HG02870 (cell line): ENCODE measurements around the gene DSP.

Experiments
- ATAC-seq: cut with Tn5 transposase; IDR thresholded peaks from one replicate; pipeline ENCODE4 v1.9.1; 2021; ENCODE audit warnings: mild to moderate bottlenecking, moderate library complexity; ENCODE audit not compliant: unreplicated experiment

Gene DSP

GRCh38 chr6:7541175-7542064 lies at the start of gene DSP:
Gene DSP, plus strand, starts transcription at chr6:7541671. Its CDS starts 245 bp downstream, at chr6:7541916.
- no peak for ATAC-seq

DNA sequence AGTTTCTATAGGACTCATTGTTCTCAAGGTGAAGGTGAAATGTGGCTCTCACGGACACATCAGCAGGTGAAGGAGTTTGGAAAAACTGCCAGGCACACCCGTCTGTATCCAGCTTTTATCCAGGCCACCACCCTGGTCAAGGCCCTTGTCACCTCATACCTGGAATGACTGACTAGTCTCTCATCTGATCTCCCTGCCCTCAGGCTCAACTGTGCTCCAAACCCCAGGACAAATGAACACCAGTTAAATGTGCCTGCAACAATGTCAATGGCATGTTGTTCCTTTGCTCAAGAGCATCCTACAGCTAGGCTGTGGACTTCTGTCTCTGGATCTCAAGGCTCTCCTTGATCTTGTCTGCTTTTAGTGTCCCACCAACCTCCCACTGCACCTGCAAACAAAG lies 47.6 kb upstream of the DSP start:
- no peak for ATAC-seq

- ATAC-seq: no peak
These were observed 46.8 kb upstream of the DSP start for GRCh38 chr6:7494638-7495037.

DNA sequence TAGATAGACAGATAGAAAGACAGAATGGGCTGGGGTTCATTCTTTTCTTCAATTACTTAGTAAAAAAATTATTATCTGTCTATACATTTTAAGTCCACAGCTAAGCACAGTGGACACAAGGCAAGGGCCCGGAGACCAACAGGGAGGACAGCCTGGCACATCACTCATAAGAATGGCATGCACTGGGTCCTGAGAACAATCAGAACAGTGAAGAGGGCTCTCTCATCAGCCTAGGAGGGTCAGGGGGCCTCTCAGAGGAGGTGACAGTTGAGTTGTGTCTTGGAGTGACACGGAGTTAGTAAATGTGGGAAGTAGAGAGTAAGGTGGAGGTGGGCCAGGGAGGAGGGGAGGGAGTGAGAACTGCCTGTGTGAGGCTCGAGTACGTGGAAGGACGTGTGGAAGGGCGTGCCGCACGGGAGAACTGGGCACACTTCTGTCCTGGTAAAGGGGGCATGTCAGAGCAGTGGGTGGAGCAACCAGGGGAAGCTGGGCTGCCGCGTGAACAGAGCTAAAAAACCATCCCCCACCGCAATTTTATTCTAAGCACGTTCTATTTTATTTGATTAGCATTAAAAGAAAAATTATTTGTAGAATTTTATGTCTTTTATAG lies 45.1 kb upstream of the DSP start:
- no peak for ATAC-seq

GRCh38 chr6:7500752-7501282 lies 40.7 kb upstream of the DSP start:
- no peak for ATAC-seq

GRCh38 chr6:7502743-7503142 lies 38.7 kb upstream of the DSP start:
- no peak for ATAC-seq

GRCh38 chr6:7504041-7504440 lies 37.4 kb upstream of the DSP start:
- no peak for ATAC-seq

DNA sequence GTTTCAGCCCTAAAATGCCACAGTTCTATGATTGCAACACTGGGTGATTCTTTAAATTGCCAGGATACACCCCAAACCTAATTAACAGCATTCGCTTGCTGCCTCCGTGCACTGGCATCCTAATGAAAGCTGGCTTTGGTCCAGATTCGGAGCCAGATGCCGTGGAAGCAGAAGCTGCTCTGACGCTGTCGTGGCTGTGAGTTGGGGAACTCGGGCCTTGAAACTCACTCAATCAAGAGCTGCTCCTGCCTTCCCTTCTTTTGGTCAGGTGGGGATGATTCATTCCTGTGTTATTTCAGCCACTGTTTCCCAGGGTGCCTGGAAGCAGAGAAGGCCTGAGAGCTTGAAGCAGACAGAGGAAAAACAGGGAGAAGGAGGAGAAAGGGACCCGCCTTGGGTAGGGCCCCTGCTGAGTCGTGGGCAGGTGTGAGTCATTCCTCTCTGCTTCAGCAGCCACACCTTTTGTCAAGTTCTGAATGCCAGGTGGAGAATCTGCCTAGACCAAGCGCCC lies 36.2 kb upstream of the DSP start:
- ATAC-seq: no peak

GRCh38 chr6:7507600-7507999 lies 33.9 kb upstream of the DSP start:
- no peak for ATAC-seq

DNA sequence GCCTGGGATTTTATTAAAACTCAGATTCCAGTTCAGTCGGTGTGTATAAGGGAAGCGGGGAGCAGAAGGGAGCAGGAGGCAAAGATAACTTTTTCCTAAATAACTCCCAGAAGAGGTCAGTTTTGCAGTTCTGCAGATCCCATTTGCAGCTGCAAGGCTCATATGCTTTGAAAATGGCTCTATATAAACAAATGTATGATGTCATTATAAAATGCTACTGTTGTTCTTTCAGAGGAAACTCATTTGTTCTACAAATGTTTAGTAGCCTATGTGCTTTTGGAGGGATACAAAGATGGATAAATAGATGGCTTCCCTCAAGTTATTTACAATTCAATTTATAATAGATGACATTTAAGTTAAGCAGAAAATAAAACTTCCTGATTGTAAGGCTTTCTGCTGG lies 29.2 kb upstream of the DSP start:
- no peak for ATAC-seq

GRCh38 chr6:7513529-7513928 lies 27.9 kb upstream of the DSP start:
- no peak for ATAC-seq

DNA sequence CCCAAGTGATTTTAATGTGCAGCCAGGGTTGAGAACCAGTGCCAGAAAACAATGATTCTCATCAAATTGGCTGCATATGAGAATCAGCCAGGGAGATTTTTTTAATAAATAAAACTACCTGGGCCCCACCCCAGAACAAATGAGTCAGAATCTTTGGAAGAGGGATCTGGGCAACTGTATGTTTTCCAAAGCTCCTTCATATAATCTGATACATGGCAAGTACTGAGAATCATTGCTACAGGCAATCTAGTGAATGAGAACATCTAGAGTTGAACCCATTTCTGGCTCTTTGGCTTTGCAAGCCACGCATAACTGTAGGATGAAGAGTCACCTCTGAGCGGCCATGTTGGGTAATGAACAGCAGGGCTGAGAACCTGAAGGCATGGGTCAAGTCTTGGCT lies 26.1 kb upstream of the DSP start:
- ATAC-seq: no peak

GRCh38 chr6:7518877-7519276 lies 22.6 kb upstream of the DSP start:
- no peak for ATAC-seq

- no peak for ATAC-seq
These were observed 18.6 kb upstream of the DSP start for GRCh38 chr6:7522873-7523272.

- no peak for ATAC-seq
These were observed 17.5 kb upstream of the DSP start for GRCh38 chr6:7523922-7524321.

GRCh38 chr6:7526755-7527154 lies 14.7 kb upstream of the DSP start:
- no peak for ATAC-seq

- ATAC-seq: no peak
These were observed 12.9 kb upstream of the DSP start for GRCh38 chr6:7528565-7528964.

- ATAC-seq: no peak
These were observed 12.3 kb upstream of the DSP start for GRCh38 chr6:7529141-7529540.

DNA sequence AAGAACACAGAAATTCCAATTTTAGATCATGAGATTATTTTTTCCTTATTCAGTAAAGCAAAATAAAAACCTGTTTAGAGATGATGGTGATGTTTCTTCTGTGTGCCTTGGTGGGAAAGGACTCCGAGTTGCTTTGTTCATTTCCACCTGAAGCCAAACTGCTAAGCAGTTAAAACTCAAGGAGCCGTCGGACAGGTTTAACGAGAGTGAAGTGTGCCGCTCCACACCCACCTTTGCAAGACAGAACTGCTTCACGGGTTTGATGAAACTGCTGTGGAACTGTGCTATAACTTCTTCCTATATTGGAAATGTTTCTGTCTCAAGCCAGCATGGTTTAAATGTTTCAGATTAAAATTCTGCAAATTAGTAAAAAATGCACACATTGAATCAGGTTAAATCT lies 9.2 kb upstream of the DSP start:
- no peak for ATAC-seq

GRCh38 chr6:7532821-7533220 lies 8.7 kb upstream of the DSP start:
- no peak for ATAC-seq

DNA sequence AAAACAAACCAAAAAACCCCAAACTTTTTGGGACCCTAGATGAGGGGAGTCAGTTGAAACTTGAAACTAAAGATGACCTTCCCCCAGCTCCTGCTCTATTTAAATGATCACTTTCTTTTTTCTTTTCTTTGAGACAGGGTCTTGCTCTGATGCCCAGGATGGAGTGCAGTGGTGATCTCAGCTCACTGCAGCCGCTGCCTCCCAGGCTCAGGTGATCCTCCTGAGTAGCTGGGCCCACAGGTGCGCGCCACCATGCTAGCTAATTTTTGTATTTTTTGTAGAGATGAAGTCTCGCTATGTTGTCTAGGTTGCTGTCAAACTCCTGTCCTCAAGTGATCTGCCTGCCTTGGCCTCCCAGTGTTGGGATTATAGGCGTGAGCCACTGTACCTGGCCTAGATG lies 7.3 kb upstream of the DSP start:
- no peak for ATAC-seq

- ATAC-seq: no peak
These were observed 6.0 kb upstream of the DSP start for GRCh38 chr6:7535498-7535897.
